GM18867 (cell line): ENCODE measurements around the gene FRAT1.
A peak's percentile ranks its signal among the peaks of the same experiment; 100 is the strongest.
"Not testable (repeated sequence)": the region's sequence is repeated elsewhere in the genome, so short reads cannot be mapped to it uniquely, and the experiment has no call there.

ENCODE experiments used
- ATAC-seq: cut with Tn5 transposase; IDR thresholded peaks from one replicate; pipeline ENCODE4 v1.9.1; 2021; ENCODE audit warnings: mild to moderate bottlenecking, moderate library complexity; ENCODE audit not compliant: unreplicated experiment

The FRAT1 gene

GRCh38 chr10:97318772-97319651, at the start of gene FRAT1:
TSS of gene FRAT1 (plus strand) at chr10:97319271. CDS start at chr10:97319454, 183 bp downstream.
- ATAC-seq, result peak; percentile 76

GRCh38 chr10:97270523-97271154, 48.4 kb upstream of the FRAT1 start:
- no peak for ATAC-seq

GRCh38 chr10:97273700-97274099, 45.4 kb upstream of the FRAT1 start:
- no peak for ATAC-seq

- no peak for ATAC-seq
Measured at GRCh38 chr10:97274828-97275227, 44.2 kb upstream of the FRAT1 start.

- no peak for ATAC-seq
Measured at GRCh38 chr10:97277551-97277950, 41.5 kb upstream of the FRAT1 start.

- ATAC-seq, result no peak
Measured at GRCh38 chr10:97278491-97278989, 40.5 kb upstream of the FRAT1 start.

GRCh38 chr10:97279121-97279815, 39.8 kb upstream of the FRAT1 start:
- ATAC-seq, result no peak

- ATAC-seq, result no peak
Measured at GRCh38 chr10:97280783-97281182, 38.3 kb upstream of the FRAT1 start.

- ATAC-seq, result not testable (repeated sequence)
Measured at GRCh38 chr10:97290076-97290475, 29.0 kb upstream of the FRAT1 start.

GRCh38 chr10:97290576-97291356, 28.3 kb upstream of the FRAT1 start:
- not testable (repeated sequence) for ATAC-seq

GRCh38 chr10:97291357-97292096, 27.5 kb upstream of the FRAT1 start:
- ATAC-seq, result no peak

GRCh38 chr10:97292097-97292861, 26.8 kb upstream of the FRAT1 start, which contains the start of gene ARHGAP19:
TSS of gene ARHGAP19 (minus strand) at chr10:97292637. CDS start at chr10:97292627, 10 bp downstream.
- peak; percentile 96 for ATAC-seq

- ATAC-seq, result no peak
Measured at GRCh38 chr10:97292862-97293198, 26.2 kb upstream of the FRAT1 start.

- ATAC-seq, result no peak
Measured at GRCh38 chr10:97297556-97298222, 21.4 kb upstream of the FRAT1 start.

- no peak for ATAC-seq
Measured at GRCh38 chr10:97298223-97298571, 20.9 kb upstream of the FRAT1 start.

GRCh38 chr10:97300980-97301379, 18.1 kb upstream of the FRAT1 start:
- ATAC-seq, result no peak

- no peak for ATAC-seq
Measured at GRCh38 chr10:97302088-97302791, 16.8 kb upstream of the FRAT1 start.

GRCh38 chr10:97307441-97307840, 11.6 kb upstream of the FRAT1 start:
- ATAC-seq, result no peak
